GM23248 (cell line): ENCODE results near the gene TIMM22. TPM values are rescaled to one million over a fixed set of nuclear protein-coding genes. Genes with fewer than 3 reads are reported as not detected.

Experiments used
- DNase-seq: peaks from one replicate; pipeline ENCODE4 v3.0.0-alpha.2; 2015
- H2AFZ ChIP-seq: fragments of 200-600 bp; sonication (generic); 2 replicates; pipeline ENCODE4 v1.6.1; 2016; ENCODE audit warnings: antibody characterized with exemption
- H3F3A ChIP-seq: fragments of 200-600 bp; sonication (generic); 2 replicates; pipeline ENCODE4 v1.6.1; 2016; ENCODE audit warnings: mild to moderate bottlenecking, antibody characterized with exemption, mixed run types; ENCODE audit not compliant: insufficient read depth
- H3K27ac ChIP-seq: fragments of 200-600 bp; sonication (generic); 2 replicates; pipeline ENCODE4 v1.5.1; 2016; ENCODE audit warnings: mild to moderate bottlenecking
- H3K27me3 ChIP-seq: fragments of 200-600 bp; sonication (generic); replicated peaks from 2 replicates; pipeline ENCODE4 v1.6.1; 2016; ENCODE audit warnings: mild to moderate bottlenecking; ENCODE audit not compliant: insufficient read depth
- H3K36me3 ChIP-seq: fragments of 200-600 bp; sonication (generic); 2 replicates; pipeline ENCODE4 v1.6.1; 2016; ENCODE audit warnings: low read depth, mild to moderate bottlenecking
- H3K4me1 ChIP-seq: fragments of 200-600 bp; sonication (generic); 2 replicates; pipeline ENCODE4 v1.6.1; 2016; ENCODE audit warnings: mild to moderate bottlenecking; ENCODE audit not compliant: insufficient read depth
- H3K4me2 ChIP-seq: fragments of 200-600 bp; sonication (generic); one replicate; pipeline ENCODE4 v1.6.1; 2016; ENCODE audit warnings: mild to moderate bottlenecking; ENCODE audit not compliant: unreplicated experiment
- H3K4me3 ChIP-seq: fragments of 200-600 bp; sonication (generic); 2 replicates; pipeline ENCODE4 v1.5.1; 2016; ENCODE audit warnings: mild to moderate bottlenecking
- H3K79me2 ChIP-seq: fragments of 200-600 bp; sonication (generic); 2 replicates; pipeline ENCODE4 v1.6.1; 2016; ENCODE audit warnings: mild to moderate bottlenecking; ENCODE audit not compliant: insufficient read depth
- H3K9ac ChIP-seq: fragments of 200-600 bp; sonication (generic); 2 replicates; pipeline ENCODE4 v1.6.1; 2016; ENCODE audit warnings: mild to moderate bottlenecking
- H3K9me2 ChIP-seq: fragments of 200-600 bp; sonication (generic); 2 replicates; pipeline ENCODE4 v1.6.1; 2016; ENCODE audit warnings: mixed run types, mild to moderate bottlenecking, moderate library complexity; ENCODE audit not compliant: insufficient read depth
- H3K9me3 ChIP-seq: fragments of 200-600 bp; sonication (generic); one replicate; pipeline ENCODE4 v1.6.1; 2017; ENCODE audit warnings: low read depth
- H4K20me1 ChIP-seq: fragments of 200-600 bp; sonication (generic); 2 replicates; pipeline ENCODE4 v1.6.0; 2016; ENCODE audit not compliant: insufficient read depth
- EZH2 ChIP-seq: fragments of 200-600 bp; sonication (generic); IDR thresholded peaks from 2 replicates; pipeline ENCODE4 v1.6.1; 2018; ENCODE audit warnings: antibody characterized with exemption, mild to moderate bottlenecking; ENCODE audit not compliant: insufficient read depth, poor library complexity, severe bottlenecking
- EZH2phosphoT487 ChIP-seq: fragments of 200-600 bp; sonication (generic); IDR thresholded peaks from 2 replicates; pipeline ENCODE4 v1.6.1; 2018; ENCODE audit warnings: antibody characterized with exemption, moderate library complexity, mild to moderate bottlenecking, low read depth; ENCODE audit not compliant: insufficient read depth
- WGBS, 2 experiments: methylation state at CpG; one replicate each; pipeline ENCODE4 v1.1.6; 2015 to 2017; ENCODE audit warnings: low lambda C conversion rate in 2 of 2, low coverage in 1 of 2; ENCODE audit errors: missing lambda C conversion rate in 2 of 2; 5-methylcytosine and 5-hydroxymethylcytosine counted together
- in situ Hi-C: fragments of 300-500 bp; cut with MboI; formaldehyde crosslinking; loops from 2 replicates; pipeline ENCODE4 v1.15.0; 2020
- polyA plus RNA-seq: library from polyadenylated mRNA; unstranded; fragments of >200 nt; fragmentation: Nextera tagmentation; extraction: Ambion mirVana; gene quantifications from 2 replicates; pipeline ENCODE4 v1.2.1, GENCODE V29; 2016
- total RNA-seq: library from RNA; depleted of rRNA; stranded (reverse); fragments of >200 nt; shearing (Covaris generic); gene quantifications from 2 replicates; pipeline ENCODE4 v1.2.3, GENCODE V29; 2014

Gene TIMM22
- total and polyA plus RNA-seq, 2 experiments from 2014 or later: 19.2 to 26.1 TPM

GRCh38 chr17:1039511-1040215, 42.7 kb downstream of the TIMM22 start:
- no peak overlapping the region for H2AFZ ChIP-seq
- no peaks in the 10 kb centered on the region for H3K9me3 ChIP-seq
- H3F3A ChIP-seq: no peaks in the 10 kb centered on the region
- no peak overlapping the region for H3K4me3 ChIP-seq
- no peaks in the 10 kb centered on the region for H3K27me3 ChIP-seq
- H3K9ac ChIP-seq: no peak overlapping the region
- no peak overlapping the region for H3K27ac ChIP-seq
- DNase-seq: no peak
- H3K4me1 ChIP-seq: no peaks in the 10 kb centered on the region
- in situ Hi-C loops: no loop called here
- no peaks in the 10 kb centered on the region for H3K79me2 ChIP-seq
- no peak overlapping the region for H3K4me2 ChIP-seq
- H3K36me3 ChIP-seq: no peaks in the 10 kb centered on the region
- WGBS, 2 experiments: 72 to 75% methylated on average over 9 to 30 of the region's 30 CpGs
- H3K9me2 ChIP-seq: no peaks in the 10 kb centered on the region
- H4K20me1 ChIP-seq: no peaks in the 10 kb centered on the region
- TF ChIP-seq EZH2phosphoT487 (no peak), EZH2 (no peak)

DNA sequence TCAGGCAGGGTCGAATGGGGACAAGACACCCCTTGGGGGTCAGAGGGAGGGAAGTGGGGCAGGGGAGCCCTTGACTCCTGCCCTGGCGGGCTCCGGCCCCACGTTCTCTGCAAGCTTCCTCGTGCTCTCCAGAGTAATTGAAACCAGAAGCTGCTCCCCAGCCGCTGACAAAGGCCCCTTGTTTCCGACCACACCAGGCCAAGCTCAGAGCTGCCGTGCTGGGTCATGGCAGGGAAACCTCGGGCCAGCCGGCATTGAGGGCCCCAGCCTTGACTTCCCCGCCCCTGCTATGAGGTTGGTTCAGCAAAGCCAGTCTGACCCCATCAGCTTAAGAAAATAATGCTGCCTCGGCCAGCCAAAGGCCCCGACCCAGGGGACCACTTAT, 43.3 kb downstream of the TIMM22 start:
- H3K9me3 ChIP-seq: no peaks in the 10 kb centered on the region
- WGBS, 2 experiments: 57 to 60% methylated on average over 12 to 13 of the region's 13 CpGs
- no peaks in the 10 kb centered on the region for H4K20me1 ChIP-seq
- H3K4me1 ChIP-seq: no peaks in the 10 kb centered on the region
- H3K27me3 ChIP-seq: no peaks in the 10 kb centered on the region
- no peak for DNase-seq
- H3K4me3 ChIP-seq: no peak overlapping the region
- no peak for TF ChIP-seq EZH2
- TF ChIP-seq EZH2phosphoT487: no peak
- no peak overlapping the region for H2AFZ ChIP-seq
- H3K79me2 ChIP-seq: no peaks in the 10 kb centered on the region
- H3K36me3 ChIP-seq: no peaks in the 10 kb centered on the region
- in situ Hi-C loops: no loop called here
- H3K4me2 ChIP-seq: no peak overlapping the region
- no peaks in the 10 kb centered on the region for H3F3A ChIP-seq
- H3K27ac ChIP-seq: no peak overlapping the region
- H3K9ac ChIP-seq: no peak overlapping the region
- no peaks in the 10 kb centered on the region for H3K9me2 ChIP-seq

GRCh38 chr17:1041746-1042145, 44.8 kb downstream of the TIMM22 start:
- H3K79me2 ChIP-seq: no peaks in the 10 kb centered on the region
- TF ChIP-seq EZH2 (no peak), EZH2phosphoT487 (no peak)
- H3K9me2 ChIP-seq: no peaks in the 10 kb centered on the region
- H3K36me3 ChIP-seq: no peaks in the 10 kb centered on the region
- H3K27me3 ChIP-seq: no peaks in the 10 kb centered on the region
- H3F3A ChIP-seq: no peaks in the 10 kb centered on the region
- no peak overlapping the region for H2AFZ ChIP-seq
- no peak for DNase-seq
- no peak overlapping the region for H3K4me3 ChIP-seq
- WGBS, 2 experiments: 93% methylated on average over 9 of the region's 9 CpGs
- no peak overlapping the region for H3K4me2 ChIP-seq
- in situ Hi-C loops: no loop called here
- no peak overlapping the region for H3K27ac ChIP-seq
- no peaks in the 10 kb centered on the region for H3K9me3 ChIP-seq
- no peak overlapping the region for H3K9ac ChIP-seq
- H3K4me1 ChIP-seq: no peaks in the 10 kb centered on the region
- no peaks in the 10 kb centered on the region for H4K20me1 ChIP-seq

DNA sequence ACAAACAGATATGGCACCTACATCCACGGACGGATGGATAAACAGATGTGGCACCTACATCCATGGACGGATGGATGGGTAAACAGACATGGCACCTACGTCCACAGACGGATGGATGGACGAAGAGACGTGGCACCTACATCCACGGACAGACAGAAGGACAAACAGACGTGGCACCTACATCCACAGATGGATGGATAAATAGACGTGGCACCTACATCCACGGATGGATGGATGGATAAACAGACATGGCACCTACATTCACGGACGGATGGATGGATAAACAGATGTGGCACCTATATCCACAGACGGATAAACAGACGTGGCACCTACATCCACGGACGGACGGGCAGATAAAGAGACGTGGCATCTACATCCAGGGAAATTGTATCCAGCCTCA, 45.6 kb downstream of the TIMM22 start:
- Histone ChIP-seq H4K20me1 (no peaks in the 10 kb centered on the region), H3K9me2 (no peaks in the 10 kb centered on the region), H3K4me2 (no peak overlapping the region), H3K27me3 (no peaks in the 10 kb centered on the region), H3K27ac (no peak overlapping the region), H2AFZ (no peak overlapping the region), H3K4me3 (no peak overlapping the region), H3K4me1 (no peaks in the 10 kb centered on the region), H3K9ac (no peak overlapping the region), H3K36me3 (no peaks in the 10 kb centered on the region), H3K79me2 (no peaks in the 10 kb centered on the region), H3F3A (no peaks in the 10 kb centered on the region), H3K9me3 (no peaks in the 10 kb centered on the region)
- DNase-seq: no peak
- no peak for TF ChIP-seq EZH2
- no peak for TF ChIP-seq EZH2phosphoT487
- WGBS, 2 experiments: 96 to 97% methylated on average over 19 of the region's 19 CpGs
- in situ Hi-C loops: no loop called here
